Measurements from ENCODE around the gene NDUFC2. TPM values are rescaled to one million over a fixed set of nuclear protein-coding genes. Genes with fewer than 3 reads are reported as not detected.

NDUFC2 gene
- total and polyA plus RNA-seq, 2 of the 13 experiments (the other 11 are each of a cell fraction or from before 2014, with no cell fraction given), result 256 to 363 TPM

DNA sequence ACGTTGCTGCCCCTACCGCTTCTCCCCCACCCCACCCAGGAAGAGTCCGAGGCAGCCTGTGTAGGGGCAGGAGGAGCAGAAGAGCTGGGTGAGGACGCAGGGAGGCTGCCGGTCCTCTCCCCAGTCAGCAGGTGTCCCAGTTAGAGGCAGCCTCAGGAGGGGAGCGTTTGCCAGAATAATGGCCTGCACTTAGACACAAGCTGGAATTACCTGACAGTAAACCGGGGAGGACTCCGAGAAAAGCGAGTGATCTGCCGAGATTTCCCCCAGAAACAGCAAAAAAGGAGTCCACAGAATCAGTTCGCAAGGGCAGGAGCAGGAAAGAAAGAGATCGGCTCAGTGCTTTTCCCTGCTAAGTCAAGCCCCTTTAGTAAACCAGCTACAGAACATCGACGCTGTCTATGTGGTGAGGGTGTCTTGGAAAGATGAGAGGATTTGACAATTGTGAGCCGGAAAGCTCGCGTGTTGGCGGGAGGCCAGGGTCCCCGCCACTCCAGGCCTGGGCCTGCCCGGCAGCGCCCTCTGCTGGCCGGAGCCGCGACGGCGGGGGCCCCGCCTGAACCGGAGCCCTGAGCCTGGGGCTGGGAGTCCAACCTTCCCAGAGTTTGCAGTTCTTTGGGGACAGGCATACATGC lies 33.7 kb downstream of the NDUFC2 start (continued):
- TF ChIP-seq, protein P1, sequence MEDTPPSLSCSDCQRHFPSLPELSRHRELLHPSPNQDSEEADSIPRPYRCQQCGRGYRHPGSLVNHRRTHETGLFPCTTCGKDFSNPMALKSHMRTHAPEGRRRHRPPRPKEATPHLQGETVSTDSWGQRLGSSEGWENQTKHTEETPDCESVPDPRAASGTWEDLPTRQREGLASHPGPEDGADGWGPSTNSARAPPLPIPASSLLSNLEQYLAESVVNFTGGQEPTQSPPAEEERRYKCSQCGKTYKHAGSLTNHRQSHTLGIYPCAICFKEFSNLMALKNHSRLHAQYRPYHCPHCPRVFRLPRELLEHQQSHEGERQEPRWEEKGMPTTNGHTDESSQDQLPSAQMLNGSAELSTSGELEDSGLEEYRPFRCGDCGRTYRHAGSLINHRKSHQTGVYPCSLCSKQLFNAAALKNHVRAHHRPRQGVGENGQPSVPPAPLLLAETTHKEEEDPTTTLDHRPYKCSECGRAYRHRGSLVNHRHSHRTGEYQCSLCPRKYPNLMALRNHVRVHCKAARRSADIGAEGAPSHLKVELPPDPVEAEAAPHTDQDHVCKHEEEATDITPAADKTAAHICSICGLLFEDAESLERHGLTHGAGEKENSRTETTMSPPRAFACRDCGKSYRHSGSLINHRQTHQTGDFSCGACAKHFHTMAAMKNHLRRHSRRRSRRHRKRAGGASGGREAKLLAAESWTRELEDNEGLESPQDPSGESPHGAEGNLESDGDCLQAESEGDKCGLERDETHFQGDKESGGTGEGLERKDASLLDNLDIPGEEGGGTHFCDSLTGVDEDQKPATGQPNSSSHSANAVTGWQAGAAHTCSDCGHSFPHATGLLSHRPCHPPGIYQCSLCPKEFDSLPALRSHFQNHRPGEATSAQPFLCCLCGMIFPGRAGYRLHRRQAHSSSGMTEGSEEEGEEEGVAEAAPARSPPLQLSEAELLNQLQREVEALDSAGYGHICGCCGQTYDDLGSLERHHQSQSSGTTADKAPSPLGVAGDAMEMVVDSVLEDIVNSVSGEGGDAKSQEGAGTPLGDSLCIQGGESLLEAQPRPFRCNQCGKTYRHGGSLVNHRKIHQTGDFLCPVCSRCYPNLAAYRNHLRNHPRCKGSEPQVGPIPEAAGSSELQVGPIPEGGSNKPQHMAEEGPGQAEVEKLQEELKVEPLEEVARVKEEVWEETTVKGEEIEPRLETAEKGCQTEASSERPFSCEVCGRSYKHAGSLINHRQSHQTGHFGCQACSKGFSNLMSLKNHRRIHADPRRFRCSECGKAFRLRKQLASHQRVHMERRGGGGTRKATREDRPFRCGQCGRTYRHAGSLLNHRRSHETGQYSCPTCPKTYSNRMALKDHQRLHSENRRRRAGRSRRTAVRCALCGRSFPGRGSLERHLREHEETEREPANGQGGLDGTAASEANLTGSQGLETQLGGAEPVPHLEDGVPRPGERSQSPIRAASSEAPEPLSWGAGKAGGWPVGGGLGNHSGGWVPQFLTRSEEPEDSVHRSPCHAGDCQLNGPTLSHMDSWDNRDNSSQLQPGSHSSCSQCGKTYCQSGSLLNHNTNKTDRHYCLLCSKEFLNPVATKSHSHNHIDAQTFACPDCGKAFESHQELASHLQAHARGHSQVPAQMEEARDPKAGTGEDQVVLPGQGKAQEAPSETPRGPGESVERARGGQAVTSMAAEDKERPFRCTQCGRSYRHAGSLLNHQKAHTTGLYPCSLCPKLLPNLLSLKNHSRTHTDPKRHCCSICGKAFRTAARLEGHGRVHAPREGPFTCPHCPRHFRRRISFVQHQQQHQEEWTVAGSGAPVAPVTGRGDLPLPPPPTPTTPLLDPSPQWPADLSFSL (CRISPR knock-in tag; IDR thresholded peaks at IDR 0.05), result no peak
- TF ChIP-seq, protein P2, sequence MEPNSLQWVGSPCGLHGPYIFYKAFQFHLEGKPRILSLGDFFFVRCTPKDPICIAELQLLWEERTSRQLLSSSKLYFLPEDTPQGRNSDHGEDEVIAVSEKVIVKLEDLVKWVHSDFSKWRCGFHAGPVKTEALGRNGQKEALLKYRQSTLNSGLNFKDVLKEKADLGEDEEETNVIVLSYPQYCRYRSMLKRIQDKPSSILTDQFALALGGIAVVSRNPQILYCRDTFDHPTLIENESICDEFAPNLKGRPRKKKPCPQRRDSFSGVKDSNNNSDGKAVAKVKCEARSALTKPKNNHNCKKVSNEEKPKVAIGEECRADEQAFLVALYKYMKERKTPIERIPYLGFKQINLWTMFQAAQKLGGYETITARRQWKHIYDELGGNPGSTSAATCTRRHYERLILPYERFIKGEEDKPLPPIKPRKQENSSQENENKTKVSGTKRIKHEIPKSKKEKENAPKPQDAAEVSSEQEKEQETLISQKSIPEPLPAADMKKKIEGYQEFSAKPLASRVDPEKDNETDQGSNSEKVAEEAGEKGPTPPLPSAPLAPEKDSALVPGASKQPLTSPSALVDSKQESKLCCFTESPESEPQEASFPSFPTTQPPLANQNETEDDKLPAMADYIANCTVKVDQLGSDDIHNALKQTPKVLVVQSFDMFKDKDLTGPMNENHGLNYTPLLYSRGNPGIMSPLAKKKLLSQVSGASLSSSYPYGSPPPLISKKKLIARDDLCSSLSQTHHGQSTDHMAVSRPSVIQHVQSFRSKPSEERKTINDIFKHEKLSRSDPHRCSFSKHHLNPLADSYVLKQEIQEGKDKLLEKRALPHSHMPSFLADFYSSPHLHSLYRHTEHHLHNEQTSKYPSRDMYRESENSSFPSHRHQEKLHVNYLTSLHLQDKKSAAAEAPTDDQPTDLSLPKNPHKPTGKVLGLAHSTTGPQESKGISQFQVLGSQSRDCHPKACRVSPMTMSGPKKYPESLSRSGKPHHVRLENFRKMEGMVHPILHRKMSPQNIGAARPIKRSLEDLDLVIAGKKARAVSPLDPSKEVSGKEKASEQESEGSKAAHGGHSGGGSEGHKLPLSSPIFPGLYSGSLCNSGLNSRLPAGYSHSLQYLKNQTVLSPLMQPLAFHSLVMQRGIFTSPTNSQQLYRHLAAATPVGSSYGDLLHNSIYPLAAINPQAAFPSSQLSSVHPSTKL (CRISPR knock-in tag; IDR thresholded peaks at IDR 0.05), result peak; percentile 76
- TF ChIP-seq, protein P3, sequence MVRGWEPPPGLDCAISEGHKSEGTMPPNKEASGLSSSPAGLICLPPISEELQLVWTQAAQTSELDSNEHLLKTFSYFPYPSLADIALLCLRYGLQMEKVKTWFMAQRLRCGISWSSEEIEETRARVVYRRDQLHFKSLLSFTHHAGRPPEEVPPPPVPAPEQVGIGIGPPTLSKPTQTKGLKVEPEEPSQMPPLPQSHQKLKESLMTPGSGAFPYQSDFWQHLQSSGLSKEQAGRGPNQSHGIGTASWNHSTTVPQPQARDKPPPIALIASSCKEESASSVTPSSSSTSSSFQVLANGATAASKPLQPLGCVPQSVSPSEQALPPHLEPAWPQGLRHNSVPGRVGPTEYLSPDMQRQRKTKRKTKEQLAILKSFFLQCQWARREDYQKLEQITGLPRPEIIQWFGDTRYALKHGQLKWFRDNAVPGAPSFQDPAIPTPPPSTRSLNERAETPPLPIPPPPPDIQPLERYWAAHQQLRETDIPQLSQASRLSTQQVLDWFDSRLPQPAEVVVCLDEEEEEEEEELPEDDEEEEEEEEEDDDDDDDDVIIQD (CRISPR knock-in tag; IDR thresholded peaks at IDR 0.05; ENCODE audit: low read depth), result peak; percentile 15; the same call in 1 of the 2 replicates
- TF ChIP-seq FOXO1 (CRISPR knock-in tag; IDR thresholded peaks at IDR 0.05) (no peak), HCFC1 (IDR thresholded peaks at IDR 0.05; ENCODE audit: low read depth, low read length) (no peak), SMC3 (IDR thresholded peaks at IDR 0.05; ENCODE audit: low read length) (peak; percentile 23; the same call in 1 of the 2 replicates), HIVEP1 (CRISPR knock-in tag; IDR thresholded peaks at IDR 0.05) (no peak), ZNF768 (CRISPR knock-in tag; IDR thresholded peaks at IDR 0.05) (no peak)
- TF ChIP-seq, protein P4, sequence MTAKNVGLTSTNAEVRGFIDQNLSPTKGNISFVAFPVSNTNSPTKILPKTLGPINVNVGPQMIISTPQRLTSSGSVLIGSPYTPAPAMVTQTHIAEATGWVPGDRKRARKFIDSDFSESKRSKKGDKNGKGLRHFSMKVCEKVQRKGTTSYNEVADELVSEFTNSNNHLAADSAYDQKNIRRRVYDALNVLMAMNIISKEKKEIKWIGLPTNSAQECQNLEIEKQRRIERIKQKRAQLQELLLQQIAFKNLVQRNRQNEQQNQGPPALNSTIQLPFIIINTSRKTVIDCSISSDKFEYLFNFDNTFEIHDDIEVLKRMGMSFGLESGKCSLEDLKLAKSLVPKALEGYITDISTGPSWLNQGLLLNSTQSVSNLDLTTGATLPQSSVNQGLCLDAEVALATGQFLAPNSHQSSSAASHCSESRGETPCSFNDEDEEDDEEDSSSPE (CRISPR knock-in tag; IDR thresholded peaks at IDR 0.05), result peak; percentile 67
- TF ChIP-seq, protein P5, sequence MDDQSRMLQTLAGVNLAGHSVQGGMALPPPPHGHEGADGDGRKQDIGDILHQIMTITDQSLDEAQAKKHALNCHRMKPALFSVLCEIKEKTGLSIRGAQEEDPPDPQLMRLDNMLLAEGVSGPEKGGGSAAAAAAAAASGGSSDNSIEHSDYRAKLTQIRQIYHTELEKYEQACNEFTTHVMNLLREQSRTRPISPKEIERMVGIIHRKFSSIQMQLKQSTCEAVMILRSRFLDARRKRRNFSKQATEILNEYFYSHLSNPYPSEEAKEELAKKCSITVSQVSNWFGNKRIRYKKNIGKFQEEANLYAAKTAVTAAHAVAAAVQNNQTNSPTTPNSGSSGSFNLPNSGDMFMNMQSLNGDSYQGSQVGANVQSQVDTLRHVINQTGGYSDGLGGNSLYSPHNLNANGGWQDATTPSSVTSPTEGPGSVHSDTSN (CRISPR knock-in tag; IDR thresholded peaks at IDR 0.05; ENCODE audit: borderline replicate concordance), result no peak
- TF ChIP-seq, protein P6, sequence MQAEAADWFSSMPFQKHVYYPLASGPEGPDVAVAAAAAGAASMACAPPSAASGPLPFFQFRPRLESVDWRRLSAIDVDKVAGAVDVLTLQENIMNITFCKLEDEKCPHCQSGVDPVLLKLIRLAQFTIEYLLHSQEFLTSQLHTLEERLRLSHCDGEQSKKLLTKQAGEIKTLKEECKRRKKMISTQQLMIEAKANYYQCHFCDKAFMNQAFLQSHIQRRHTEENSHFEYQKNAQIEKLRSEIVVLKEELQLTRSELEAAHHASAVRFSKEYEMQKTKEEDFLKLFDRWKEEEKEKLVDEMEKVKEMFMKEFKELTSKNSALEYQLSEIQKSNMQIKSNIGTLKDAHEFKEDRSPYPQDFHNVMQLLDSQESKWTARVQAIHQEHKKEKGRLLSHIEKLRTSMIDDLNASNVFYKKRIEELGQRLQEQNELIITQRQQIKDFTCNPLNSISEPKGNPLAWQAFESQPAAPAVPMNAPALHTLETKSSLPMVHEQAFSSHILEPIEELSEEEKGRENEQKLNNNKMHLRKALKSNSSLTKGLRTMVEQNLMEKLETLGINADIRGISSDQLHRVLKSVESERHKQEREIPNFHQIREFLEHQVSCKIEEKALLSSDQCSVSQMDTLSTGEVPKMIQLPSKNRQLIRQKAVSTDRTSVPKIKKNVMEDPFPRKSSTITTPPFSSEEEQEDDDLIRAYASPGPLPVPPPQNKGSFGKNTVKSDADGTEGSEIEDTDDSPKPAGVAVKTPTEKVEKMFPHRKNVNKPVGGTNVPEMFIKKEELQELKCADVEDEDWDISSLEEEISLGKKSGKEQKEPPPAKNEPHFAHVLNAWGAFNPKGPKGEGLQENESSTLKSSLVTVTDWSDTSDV (CRISPR knock-in tag; IDR thresholded peaks at IDR 0.05), result no peak
